Tibial nerve (tissue), 4 donors: ENCODE data around the gene ZNHIT2. TPM values are rescaled to one million over a fixed set of nuclear protein-coding genes. Genes with fewer than 3 reads are reported as not detected.
"Not testable (repeated sequence)": the region's sequence is repeated elsewhere in the genome, so short reads cannot be mapped to it uniquely, and the experiment has no call there.

Experiments used
- DNase-seq, 2 donors: peaks; one replicate each; pipeline ENCODE4 v3.0.0-alpha.2; 2019; ENCODE audit warnings: low spot score in 2 of 2
- H3K27ac ChIP-seq, 4 donors: fragments of 200-600 bp; sonication (generic) in 3 of 4; one replicate each; pipeline ENCODE4 v1.5.1; 2017 to 2019; ENCODE audit warnings: mild to moderate bottlenecking in 1 of 4
- H3K27me3 ChIP-seq, 2 donors: fragments of 200-600 bp; sonication (generic) in 1 of 2; one replicate each; pipeline versions ENCODE4 v1.5.1 to v1.6.0; 2017 to 2019
- H3K36me3 ChIP-seq, 3 donors: fragments of 200-600 bp; sonication (generic); one replicate each; pipeline ENCODE4 v1.5.1; 2018 to 2019
- H3K4me1 ChIP-seq, 4 donors: fragments of 200-600 bp; sonication (generic) in 3 of 4; one replicate each; pipeline ENCODE4 v1.5.1; 2017 to 2019
- H3K4me3 ChIP-seq, 4 donors: fragments of 200-600 bp; sonication (generic) in 3 of 4; one replicate each; pipeline ENCODE4 v1.5.1; 2017 to 2019; ENCODE audit warnings: mild to moderate bottlenecking in 1 of 4, moderate library complexity in 1 of 4
- H3K9me3 ChIP-seq, 4 donors: fragments of 200-600 bp; sonication (generic) in 3 of 4; one replicate each; pipeline ENCODE4 v1.5.1; 2017 to 2019
- CTCF ChIP-seq, 5 experiments: fragments of 200-600 bp in 3 of 5; fragments of 450-650 bp in 2 of 5; sonication (generic) in 3 of 5; IDR thresholded peaks; one replicate each; pipeline ENCODE4 v1.5.1; 2016 to 2019; ENCODE audit warnings: antibody characterized with exemption in 5 of 5, mild to moderate bottlenecking in 3 of 5, moderate library complexity in 2 of 5
- EP300 ChIP-seq, 2 donors: sonication (generic); formaldehyde crosslinking; IDR thresholded peaks; one replicate each; pipeline ENCODE4 v1.6.1; 2017; ENCODE audit warnings: antibody characterized with exemption in 2 of 2, mild to moderate bottlenecking in 1 of 2
- POLR2A ChIP-seq, 2 donors: fragments of 450-650 bp; IDR thresholded peaks; one replicate each; pipeline ENCODE4 v1.6.1; 2017; ENCODE audit warnings: antibody characterized with exemption in 2 of 2, mild to moderate bottlenecking in 2 of 2, moderate library complexity in 2 of 2
- WGBS, 2 donors: methylation state at CpG; one replicate each; pipeline ENCODE4 v1.1.5; 2018; 5-methylcytosine and 5-hydroxymethylcytosine counted together
- total RNA-seq, 4 donors: library from RNA; depleted of rRNA; stranded (reverse); fragments of >200 nt; gene quantifications; one replicate each; pipeline ENCODE4 v1.1.0, GENCODE V29; 2016

ZNHIT2 gene
- total RNA-seq, 4 donors from 2014 or later = 19.2 to 26.8 (median 22.6) TPM

GRCh38 chr11:65120831-65121230, 3.3 kb upstream of the ZNHIT2 start:
- Histone ChIP-seq H3K4me1 (peaks cover 0 to 57% (median 22%) of the 10 kb centered on the region in 4 donors), H3K36me3 (peaks cover 0 to 57% (median 17%) of the 10 kb centered on the region in 3 donors), H3K4me3 (peak overlapping the region; percentile 65 to 92 (median 87)), H3K9me3 (no peaks in the 10 kb centered on the region), H3K27me3 (no peaks in the 10 kb centered on the region), H3K27ac (peak overlapping the region; percentile 81 to 98 (median 92))
- WGBS, 2 donors = 80 to 83% methylated on average over 3 of the region's 3 CpGs
- TF ChIP-seq POLR2A (IDR thresholded peaks at IDR 0.05) = no peak
- no peak for DNase-seq

GRCh38 chr11:65119670-65119995, 2.1 kb upstream of the ZNHIT2 start:
- peak overlapping the region in 1 of 4 donors; percentile 8 for H3K27ac ChIP-seq
- peaks cover 0 to 57% (median 13%) of the 10 kb centered on the region in 3 donors for H3K36me3 ChIP-seq
- H3K4me3 ChIP-seq = no peak overlapping the region
- no peaks in the 10 kb centered on the region for H3K9me3 ChIP-seq
- no peaks in the 10 kb centered on the region for H3K27me3 ChIP-seq
- peaks cover 0 to 60% (median 22%) of the 10 kb centered on the region in 4 donors for H3K4me1 ChIP-seq
- TF ChIP-seq CTCF (IDR thresholded peaks at IDR 0.05) (no peak), EP300 (IDR thresholded peaks at IDR 0.05) (no peak), POLR2A (IDR thresholded peaks at IDR 0.05) (no peak)
- no peak for DNase-seq

GRCh38 chr11:65118891-65119669, 1.6 kb upstream of the ZNHIT2 start:
- 89% methylated on average over 18 of the region's 18 CpGs for whole genome bisulfite sequencing, 2 donors
- H3K36me3 ChIP-seq = peaks cover 0 to 57% (median 13%) of the 10 kb centered on the region in 3 donors
- H3K4me3 ChIP-seq, DNase-seq, H3K27me3 ChIP-seq, H3K9me3 ChIP-seq: not testable (repeated sequence)
- peaks cover 0 to 60% (median 22%) of the 10 kb centered on the region in 4 donors for H3K4me1 ChIP-seq
- peak overlapping the region in 1 of 4 donors; percentile 88 for H3K27ac ChIP-seq

DNA sequence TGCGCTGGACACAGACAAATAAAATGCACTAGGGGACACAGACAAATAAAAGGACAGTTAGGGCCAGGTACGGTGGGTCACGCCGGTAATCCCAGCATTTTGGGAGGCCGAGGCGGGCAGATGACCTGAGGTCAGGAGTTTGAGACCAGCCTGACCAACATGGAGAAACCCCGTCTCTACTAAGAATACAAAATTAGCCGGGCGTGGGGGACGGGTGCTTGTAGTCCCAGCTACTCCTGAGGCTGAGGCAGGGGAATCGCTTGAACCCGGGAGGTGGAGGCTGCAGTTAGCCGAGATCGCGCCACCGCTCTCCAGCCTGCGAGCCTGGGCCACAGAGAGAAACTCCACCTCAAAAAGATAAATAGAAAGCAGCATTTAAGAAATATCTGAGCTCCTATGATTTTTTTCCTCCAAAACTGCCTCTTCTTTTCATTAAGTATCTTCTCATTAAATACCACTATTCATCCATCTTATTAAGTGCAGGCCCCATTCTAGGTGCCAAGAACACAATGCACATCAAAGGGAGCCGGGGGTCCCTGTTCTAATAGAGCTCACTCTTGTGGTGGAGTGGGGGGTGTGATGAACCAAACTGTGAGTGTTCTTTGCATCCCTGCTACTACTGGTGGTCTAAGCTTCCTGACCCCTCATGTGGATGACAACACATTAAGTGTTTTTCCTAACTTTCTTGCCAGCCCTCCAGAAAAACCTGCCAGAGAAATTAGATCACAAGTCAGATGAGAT, 766 bp upstream of the ZNHIT2 start:
- peak in 1 of 5 experiments; percentile 4 for TF ChIP-seq CTCF (IDR thresholded peaks at IDR 0.05)
- TF ChIP-seq EP300 (IDR thresholded peaks at IDR 0.05) = no peak
- no peak for TF ChIP-seq POLR2A (IDR thresholded peaks at IDR 0.05)
- Histone ChIP-seq H3K27me3 (no peaks in the 10 kb centered on the region), H3K4me1 (peaks cover 0 to 58% (median 26%) of the 10 kb centered on the region in 4 donors), H3K4me3 (peak overlapping the region in 1 of 4 donors; percentile 86), H3K36me3 (peaks cover 0 to 57% (median 13%) of the 10 kb centered on the region in 3 donors), H3K27ac (peak overlapping the region; percentile 42 to 88 (median 70)), H3K9me3 (no peaks in the 10 kb centered on the region)
- whole genome bisulfite sequencing, 2 donors = 78 to 83% methylated on average over 18 of the region's 18 CpGs
- DNase-seq = no peak

- Histone ChIP-seq H3K4me3 (peak overlapping the region; percentile 60 to 98 (median 92)), H3K36me3 (peaks cover 0 to 57% (median 13%) of the 10 kb centered on the region in 3 donors), H3K27ac (peak overlapping the region; percentile 38 to 88 (median 82)), H3K9me3 (no peaks in the 10 kb centered on the region), H3K27me3 (no peaks in the 10 kb centered on the region), H3K4me1 (peaks cover 0 to 65% (median 42%) of the 10 kb centered on the region in 4 donors)
- 27 to 28% methylated on average over 45 to 53 of the region's 68 CpGs for WGBS, 2 donors
- no peak for TF ChIP-seq POLR2A (IDR thresholded peaks at IDR 0.05)
- no peak for TF ChIP-seq EP300 (IDR thresholded peaks at IDR 0.05)
- no peak for TF ChIP-seq CTCF (IDR thresholded peaks at IDR 0.05)
- DNase-seq = no peak
Measured at GRCh38 chr11:65116370-65117205, 913 bp downstream of the ZNHIT2 start.
